Stimulated activated CD8-positive, alpha-beta memory T cell treated with anti-CD3 and anti-CD28 coated beads, Interleukin-15, amount 100 ng/mL, for 4 hours (primary cell): Measurements from ENCODE around the gene PIP5KL1.
A peak's percentile ranks its signal among the peaks of the same experiment; 100 is the strongest.

Experiments
- DNase-seq, 2 donors: peaks; one replicate each; pipeline ENCODE4 v3.0.0-alpha.2; 2020; ENCODE audit warnings: low read depth in 2 of 2

The PIP5KL1 gene, protein sequence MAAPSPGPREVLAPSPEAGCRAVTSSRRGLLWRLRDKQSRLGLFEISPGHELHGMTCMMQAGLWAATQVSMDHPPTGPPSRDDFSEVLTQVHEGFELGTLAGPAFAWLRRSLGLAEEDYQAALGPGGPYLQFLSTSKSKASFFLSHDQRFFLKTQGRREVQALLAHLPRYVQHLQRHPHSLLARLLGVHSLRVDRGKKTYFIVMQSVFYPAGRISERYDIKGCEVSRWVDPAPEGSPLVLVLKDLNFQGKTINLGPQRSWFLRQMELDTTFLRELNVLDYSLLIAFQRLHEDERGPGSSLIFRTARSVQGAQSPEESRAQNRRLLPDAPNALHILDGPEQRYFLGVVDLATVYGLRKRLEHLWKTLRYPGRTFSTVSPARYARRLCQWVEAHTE

DNA sequence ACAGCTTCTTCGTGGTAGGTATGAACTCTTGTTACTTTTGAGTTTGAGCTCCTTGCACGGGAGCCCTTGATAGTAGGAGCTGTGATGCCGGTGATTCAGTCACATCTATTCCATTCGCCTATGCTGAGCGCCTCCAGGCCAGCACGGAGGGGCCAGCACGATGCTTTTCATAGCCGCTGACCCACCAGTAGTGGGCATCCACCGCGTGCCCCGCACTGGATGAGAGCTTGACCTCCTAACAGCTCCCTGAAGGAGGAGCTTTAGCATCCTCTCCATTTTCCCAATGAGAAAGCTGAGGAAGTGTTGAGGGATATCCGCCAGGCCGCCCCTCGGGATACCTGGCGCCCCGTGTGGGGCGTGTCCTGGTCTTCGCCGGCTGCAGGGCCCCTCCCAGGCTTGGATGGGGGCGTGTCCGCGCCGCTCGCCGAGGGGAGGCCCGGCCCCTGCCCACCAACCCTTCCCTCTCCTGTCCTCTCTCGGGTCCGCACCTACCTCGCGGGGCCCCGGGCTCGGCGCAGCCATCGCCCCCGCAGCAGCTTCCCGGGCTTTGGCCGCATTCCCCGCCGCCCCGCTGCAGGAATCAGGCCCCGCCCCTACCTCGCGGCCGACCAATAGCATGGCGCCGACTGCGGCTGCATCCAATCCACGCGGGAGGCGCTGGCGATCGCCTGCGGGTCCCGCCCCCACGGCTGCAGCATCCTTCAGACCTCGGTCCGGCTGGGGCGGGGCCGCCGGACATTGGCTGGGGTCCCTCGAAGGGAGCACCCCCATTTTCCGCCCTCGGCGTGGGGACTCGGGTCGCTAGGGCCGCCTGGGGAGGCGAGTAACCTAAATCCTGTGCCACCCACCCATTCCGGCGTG is at the start of gene PIP5KL1:
Gene PIP5KL1, minus strand, starts transcription at position 547 of the 861 bp plus-strand sequence. Its CDS starts 25 bp downstream, at position 522.
- DNase-seq: peak; percentile 32 to 45

DNA sequence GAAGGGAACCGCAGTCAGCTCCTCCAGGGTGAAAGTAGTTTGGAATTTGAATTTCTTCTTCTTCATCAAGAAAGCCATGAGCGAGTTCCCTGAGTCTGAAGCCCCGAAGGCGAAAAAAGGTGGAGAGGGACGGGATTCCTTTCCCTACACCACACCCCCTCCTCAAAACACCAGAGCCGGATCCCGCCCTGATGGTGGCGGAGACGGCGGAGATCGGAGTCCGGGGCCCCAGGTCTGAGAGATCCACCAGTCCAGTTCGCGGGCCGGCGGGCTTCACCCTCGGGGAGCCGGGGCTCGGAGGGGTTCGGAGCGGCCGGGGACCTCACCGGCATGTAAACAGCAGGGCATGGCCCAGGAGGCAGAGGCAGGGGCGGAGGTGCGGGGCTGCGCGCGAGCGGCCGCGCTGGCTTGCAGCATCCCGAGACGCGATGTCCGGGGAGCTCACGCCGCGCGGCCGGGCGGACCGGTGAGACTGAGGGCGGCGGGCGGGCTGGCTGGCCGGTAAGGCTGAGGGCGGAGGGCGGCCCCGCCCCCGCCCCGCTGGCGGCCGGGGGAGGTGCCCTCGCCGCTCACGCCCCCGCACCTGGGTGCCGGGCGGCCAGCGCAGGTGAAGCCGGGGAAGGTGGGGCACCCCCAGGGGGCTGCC is 49.6 kb upstream of the PIP5KL1 start:
- DNase-seq: peak in 1 of 2 donors; percentile 30

DNA sequence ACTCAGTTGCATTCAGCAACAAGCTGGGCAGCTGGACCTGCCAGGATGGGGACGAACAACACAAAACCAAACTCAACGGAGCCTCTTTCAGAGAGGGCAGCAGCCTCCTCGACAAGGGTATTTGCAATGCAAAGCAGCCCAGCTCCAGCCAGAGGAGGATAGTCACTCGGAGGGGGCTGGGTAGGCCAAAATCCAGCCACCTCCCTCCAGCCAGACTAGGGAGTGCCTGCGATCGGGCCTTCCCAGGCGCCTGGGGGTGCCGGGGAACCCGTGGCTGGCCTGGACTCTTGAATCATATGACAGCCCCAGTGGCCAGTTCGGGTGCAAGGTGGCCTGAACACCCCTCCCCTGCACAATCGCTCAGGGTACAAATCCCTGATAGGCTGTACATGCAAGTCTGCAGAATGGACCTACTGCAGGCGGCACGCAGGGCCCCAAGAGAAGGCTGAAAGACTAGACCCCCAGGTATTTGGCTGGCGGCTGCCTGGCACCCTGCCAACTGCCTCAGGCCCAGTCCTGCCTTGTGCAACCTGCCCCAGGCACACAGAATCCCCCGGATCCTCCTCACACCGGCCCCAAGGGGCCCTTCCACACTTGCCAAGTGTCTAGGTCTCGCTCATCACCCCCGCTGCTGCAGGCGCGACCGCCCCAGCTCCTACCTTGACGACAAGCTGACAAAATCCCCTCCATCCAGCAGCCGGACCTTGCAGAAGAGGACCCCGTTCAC is 48.9 kb upstream of the PIP5KL1 start:
- DNase-seq: no peak

DNA sequence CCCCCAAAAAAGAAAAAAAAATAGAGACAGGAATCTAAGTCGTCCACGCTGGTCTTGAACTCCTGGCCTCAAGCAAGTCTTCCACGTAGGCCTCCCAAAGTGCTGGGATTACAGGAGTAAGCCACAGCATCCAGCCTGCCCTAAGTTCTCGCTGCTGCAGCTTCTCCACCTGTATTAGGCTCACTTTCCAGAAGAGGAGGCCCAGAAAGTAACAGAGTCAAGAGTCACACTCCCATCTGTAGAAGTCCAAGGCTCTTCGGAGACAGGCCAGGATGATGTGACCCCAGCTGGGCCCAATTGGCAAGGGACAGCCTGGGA is 48.4 kb upstream of the PIP5KL1 start:
- DNase-seq: no peak

DNA sequence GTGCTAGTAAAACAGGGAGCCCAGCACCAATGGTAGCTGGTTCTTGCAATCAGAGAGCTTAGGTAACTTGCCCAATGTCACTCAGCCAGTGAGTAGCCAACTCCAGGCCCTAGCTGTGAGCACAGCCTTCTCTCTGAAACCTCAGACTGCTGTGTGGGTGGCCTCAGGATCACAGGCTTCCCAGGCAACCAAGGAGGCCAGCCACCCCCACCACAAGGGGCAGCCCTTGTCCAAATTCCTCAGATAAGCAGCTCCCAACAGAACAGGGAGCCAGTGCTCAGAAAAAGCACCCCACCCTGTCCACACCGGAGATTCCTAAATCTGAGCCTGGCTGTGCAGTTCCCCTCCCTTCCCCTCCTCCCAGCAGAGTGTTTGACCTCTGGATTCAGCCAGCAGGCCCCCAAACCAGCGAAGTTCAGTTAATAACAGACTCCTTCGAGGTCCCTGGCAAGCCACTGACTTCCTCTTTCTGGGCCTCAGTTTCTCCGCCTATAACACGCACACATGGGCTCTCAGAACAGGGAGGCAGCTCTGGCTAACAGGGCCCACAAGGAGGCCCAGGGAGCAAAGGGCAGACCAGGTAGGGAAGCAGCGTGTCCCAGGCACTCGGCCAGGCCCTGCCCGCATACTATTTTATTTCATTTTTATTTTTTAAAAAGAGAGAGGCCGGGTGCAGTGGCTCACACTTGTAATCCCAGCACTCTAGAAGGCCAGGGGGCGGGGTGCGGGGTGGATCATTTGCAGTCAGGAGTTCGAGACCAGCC is 47.5 kb upstream of the PIP5KL1 start:
- DNase-seq: no peak

DNA sequence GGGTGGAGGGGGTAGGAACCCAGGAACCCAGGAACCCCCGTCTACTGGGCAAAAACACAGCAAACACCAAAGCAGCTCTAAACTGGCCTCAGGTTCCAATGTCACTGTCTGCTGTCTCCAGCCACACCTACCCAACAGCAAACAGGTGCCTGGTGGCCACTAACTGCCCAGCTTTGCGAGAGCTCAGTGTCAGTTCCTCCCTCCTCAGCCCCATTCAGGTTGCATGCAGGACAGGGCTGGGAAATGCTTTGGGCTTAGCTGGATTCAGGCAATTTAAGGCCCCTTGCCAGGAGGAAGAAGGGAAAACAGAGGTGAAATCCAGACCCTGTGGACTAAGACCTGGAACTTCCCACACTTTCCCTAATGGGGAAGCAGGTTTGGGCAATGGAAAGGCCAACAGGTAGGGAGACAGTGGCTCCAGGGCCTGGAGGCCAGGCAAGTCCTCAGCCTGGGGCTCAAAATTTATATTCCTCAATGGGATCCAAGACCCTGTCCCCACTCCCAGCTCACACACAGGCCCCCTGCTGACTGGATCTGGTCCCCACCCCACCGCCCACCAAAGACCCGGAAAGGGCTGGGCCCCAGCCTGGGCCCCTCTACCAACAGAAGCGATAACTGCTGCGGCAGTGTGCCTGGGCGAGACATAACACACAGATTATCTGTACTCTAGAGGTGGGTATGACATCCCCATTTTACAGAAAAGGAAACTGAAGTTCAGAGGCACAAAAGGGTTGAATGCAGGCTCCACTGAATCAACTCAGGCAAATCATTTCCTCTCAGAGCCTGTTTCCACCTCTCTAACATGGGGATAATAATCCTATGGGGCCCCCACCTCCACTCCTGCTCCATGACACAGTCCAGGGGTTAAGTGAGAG is 46.7 kb upstream of the PIP5KL1 start:
- no peak for DNase-seq

DNA sequence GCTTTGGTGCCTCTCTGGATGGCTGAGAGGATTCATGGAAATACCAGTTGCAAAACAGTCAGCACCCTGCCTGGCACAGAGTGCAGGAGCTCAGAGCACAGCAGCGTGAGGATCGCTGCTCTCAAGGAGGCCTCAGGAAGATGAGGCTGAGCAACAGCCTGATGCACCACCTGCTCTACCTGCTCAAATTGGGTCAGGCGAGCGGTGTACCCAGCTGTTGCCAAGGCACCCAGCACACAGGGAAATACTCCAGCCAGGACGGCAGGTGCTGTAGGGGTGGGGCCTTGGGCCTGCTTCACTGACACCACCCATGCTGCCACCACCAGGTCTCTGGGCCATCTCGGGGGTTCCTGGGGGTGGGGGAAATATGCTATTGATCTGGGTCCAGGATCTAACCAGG is 45.9 kb upstream of the PIP5KL1 start:
- DNase-seq: no peak

DNA sequence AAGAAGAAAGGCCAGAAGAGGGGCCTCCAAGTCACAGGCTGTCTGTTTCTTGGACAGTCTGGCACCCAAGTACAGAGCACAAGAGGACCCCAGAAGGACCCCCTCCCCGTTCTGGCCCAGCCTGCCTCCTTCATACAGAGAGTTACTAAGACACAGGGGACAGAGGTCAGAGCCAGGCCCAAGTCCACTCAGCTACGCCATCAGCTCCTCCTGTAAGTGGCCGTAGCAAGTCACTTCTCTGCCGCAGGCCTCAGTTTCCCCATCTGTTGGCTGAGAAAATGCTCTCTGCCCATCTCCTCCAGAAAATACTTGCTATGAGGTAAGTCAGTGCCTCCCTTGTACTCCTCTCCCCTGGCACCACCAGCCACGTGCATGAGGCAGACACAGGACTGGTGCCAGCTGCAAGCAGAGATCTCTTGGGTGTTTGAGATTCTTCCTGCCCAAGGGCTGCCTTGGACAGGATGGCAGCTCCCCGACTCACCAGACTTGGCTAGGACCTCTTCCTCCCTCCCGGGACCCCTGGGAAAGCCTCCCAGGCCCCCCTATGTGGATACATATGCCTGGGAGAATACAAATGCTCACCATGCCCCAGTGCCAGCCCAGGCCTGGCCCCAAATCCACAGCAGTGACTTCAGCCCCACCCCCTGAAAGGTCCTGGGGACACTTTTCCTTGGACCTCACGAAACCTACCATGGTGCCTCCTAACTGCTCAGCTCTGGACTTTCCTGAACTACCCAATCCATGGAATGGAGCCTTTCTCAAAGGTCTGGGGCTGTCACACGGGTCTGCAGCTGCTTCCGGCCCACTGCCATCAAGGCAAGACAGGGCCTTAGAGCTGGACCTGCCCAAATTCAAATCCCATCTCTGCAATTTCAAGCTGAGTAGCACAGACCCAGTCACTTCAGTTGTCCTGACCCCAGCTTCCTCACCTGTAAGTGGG is 45.1 kb upstream of the PIP5KL1 start:
- no peak for DNase-seq

DNA sequence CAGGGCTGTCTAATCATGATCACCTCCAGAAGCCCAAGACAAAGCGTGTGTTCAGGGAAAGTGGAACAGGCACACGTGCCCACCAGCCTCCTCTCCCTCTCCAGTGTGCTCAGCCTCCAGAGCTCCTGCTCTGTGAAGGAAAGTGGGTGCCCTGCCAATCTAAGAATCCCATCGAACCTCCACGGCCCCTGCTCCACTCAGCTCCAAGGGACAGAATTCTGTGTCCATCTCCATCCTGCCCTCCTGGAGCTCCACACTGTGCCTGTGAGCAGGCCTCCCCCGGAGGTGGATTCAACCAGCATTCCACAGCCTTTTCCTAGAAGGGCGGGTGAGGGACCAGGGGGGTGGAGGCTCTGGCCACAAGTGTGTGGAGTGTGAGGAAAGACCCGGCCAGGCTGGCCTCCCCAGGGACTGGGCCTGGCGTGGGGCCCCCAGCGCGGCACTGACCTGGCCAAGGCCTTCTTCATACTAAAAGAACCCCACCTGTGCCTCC is 44.2 kb upstream of the PIP5KL1 start:
- DNase-seq: no peak

DNA sequence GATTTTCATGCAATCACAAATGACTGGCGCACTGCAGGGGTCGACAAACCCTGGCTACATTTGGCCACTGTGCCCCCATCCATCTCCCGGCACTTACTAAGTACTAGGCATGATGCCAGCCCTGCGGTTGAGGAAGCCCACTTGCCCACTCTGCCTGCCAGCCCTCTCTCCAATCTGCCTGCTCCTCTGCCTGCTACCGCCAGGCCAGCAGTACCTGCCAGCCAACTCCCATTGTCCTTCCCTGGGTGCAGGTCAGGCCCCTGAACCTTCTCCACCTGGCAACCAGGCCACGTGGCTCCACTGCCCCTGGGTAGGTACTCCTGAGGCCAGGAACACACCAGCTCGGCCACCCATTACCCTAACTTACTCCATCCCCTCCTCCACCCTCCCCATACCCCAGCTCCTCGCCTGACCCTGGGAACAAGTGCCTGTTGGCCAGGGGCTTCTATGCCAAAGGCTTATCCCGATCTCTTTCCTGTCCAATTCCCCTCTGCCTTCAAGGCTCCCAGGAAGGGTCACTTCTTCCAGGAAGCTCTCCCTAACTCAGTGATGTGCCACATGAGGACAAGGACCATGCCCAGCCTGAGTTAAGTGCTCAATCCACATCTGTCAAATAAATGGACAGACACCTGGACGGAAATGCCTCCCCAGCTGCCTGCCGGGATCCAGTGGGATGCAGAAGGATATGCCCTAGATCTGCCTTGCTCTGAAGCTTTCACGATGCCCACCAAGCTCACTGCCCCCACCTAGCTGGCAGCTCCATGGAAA is 43.6 kb upstream of the PIP5KL1 start:
- DNase-seq: no peak

DNA sequence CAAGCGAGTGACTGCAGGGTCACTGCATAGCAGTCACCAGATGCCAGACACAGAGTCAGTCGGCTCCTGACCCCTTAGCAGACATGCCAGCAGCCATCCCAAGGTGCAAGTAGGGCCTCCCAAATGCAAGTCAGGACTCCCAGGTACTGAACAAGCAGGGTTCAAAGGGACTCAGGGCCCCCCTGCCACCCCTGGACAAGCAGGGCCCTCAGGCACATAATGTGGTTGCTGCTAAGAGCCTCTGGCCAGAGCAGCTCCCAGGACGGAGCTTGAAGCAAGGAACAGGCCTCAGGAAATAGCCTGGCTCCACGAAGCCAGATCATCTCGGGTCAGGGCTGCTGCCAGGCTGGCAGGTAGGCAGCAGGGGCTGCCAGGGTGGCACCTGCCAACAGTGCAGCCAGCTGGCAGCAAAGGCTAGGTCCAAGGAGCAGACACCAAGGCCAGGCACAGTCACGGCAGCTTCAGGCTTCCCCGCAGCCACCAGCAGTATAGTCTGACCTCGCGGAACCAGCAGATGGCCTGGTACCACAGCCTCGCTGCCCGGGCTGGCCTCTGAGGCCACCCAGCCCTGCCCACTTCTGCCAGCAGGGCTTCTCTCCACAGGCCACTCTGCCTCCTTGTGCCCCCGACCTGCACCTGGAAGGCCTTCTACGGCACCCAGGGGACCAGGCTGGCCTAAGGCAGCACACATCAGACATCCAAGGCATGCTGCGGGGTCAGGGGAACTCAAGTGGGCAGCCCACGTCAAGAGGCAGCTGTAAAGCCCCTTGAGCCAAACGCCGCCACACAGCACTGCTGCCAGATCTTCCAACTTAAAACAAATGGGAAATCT is 42.8 kb upstream of the PIP5KL1 start:
- no peak for DNase-seq

DNA sequence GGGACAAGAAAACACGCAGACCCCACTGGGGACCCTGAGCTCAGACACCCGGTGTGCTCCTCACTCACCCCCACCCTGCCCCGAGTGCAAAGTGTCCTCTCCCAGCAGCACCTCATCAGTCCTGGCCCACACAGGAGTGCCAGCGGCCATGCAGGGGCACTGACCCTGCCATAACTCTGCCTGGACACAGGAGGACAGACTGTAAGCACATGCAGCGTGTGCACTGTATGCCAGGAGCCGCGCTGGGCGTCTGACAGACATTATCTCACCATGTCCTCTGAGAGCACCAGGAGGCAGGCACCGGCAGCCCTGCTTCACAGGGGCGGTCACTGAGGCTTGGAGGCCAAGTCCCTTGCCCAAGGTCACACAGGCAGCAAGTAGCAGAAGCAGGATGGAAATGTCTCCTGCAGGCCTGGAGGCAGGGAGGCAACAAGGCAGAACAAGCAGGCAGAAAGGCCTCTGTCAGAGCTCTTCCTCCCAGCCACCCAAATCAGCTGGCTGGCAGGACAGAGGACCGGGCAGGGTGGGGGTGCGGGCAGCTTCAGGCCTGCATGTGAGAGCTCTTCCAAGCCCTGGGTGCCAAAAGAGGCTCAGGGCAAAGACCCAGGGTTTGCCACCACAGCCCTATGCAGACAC is 41.8 kb upstream of the PIP5KL1 start:
- DNase-seq: no peak

DNA sequence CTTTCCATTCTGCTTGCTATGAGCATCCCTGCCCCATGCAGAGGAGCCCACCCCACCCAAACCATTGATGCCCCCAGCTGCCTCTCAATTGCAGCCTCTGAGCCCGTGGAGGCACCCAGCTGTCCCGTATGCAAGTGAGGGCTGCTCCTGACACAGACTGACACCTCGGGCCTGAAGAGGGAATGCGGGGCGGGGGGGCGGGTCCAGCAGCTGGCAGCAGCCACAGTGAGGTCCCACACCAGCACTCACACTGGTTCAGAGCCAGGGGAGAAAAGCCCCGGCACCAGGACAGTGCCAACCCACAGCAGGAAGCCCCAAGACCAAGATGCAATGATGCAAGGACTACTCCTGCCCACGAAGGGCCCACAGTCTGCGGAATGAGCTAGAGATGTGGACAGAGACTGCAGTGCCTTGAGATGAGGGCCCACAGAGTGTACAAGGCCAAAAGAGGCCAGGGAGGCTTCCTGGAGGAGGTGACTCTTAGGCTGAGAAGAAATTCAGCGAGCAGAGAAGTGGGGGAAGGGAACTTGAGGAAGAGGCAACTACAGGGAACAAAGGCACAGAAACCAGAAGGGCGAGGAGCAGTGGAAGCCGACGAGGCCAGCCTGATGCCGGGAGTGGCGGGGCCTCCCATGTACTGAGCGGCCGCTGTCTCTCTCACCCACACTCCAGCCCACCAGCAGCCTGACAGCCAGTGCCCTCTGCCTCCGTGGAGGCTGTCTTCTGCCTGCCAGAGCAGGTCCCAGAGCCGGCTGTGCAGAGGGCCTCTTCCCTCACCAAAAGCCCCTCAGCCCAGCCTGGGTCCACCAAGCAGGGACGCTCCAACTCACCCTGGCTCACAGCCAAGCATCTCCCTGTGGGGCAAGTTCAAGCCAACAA is 41.0 kb upstream of the PIP5KL1 start:
- no peak for DNase-seq

DNA sequence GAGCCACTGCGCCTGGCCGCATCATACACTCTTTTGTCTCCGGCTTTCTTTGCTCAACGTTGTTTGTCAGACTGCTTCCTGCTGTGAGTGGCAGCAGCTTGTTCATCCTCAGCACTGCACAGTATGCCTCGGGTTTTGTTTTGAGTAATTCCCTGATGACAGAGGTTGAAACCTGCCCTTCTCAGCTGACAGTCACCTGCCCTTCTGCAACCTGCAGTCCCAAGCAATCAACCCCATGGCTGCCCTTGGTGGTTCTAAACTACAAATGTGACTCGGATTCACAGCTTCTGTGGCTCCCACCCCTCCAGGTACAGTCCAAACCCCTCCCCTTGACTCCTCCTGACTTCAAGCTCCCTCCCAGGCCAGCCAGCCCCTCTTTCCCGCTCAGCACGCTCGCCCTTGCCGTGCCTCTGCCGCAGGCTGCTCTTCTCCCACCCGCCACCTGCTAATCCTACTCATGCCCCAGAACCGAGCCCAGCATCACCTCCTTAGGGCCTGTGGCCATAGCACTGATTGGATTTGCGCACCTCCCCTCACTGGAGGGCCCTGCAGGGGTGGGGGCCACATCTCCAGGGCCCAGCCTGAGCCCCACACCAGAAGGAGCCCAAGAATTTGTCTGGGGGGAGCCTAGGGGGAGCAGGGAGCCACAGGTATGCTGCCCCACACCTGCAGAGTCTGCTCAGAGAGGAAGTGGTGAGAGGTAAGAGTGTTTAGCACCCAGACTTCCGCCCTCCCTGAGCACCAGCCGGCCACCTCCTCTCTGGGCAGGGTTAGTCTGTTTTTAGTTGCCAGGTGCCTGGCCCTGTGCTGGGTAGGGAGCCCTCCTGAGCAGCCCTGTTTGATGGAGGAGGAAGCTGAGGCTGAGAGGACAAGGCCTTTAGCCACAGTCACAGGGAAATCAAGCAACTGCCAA is 40.1 kb upstream of the PIP5KL1 start:
- peak in 1 of 2 donors; percentile 27 for DNase-seq
